Measurements from ENCODE around the gene SYCN.
"Not testable (repeated sequence)": the region's sequence is repeated elsewhere in the genome, so short reads cannot be mapped to it uniquely, and the experiment has no call there.

The SYCN gene

DNA sequence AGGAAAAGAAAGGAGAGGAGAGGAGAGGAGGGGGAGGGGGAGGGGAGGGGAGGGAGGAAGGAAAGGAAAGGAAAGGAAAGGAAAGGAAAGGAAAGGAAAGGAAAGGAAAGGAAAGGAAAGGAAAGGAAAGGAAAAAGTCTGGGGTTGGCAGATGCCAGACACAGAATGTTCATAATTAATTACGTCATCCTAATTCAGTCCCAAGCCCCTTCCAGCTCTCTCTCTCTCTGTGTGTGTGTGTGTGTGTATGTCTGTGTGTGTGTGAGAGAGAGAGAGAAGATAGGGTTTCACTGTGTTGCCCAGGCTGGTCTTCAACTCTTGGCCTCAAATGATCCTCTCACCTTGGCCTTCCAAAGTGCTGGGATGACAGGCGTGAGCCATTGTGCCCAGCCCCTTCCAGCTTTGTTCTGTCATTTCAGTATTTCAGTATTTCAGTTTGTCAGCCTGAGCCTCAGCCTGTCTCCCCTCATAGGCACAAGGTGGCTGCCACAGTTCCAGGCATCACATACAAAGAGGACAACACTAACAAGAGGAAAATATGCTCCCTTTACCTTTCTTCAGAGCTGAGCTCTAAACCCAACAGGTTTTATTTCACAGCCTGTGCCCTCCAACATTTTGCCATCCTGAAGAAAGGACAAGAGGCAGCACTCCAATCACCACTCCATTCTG, 26.2 kb upstream of the SYCN start:
- DNase-seq (ENCODE audit: low read depth in 1 of 2, low spot score in 1 of 2) = no peak

DNA sequence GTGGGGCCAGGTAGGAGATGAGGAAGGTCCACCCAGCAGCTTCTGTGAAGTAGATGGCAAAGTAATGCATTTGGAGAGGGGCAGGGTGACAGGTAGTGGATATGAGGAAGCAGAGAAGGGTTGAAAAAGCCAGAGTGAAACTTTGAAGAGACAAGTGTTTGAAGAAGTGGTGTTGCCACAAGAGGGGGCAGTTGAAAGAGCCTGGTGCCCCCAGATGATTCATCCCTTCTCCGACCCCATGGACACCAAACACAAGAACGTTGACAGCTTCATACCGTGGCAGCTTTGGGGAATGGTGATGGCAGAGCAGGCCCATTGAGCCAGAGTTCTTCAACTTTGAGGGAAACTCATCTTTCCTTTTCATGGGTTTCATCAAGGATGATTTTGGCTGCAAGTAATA, 20.8 kb upstream of the SYCN start:
- DNase-seq (ENCODE audit: low read depth in 1 of 2, low spot score in 1 of 2) = no peak

DNA sequence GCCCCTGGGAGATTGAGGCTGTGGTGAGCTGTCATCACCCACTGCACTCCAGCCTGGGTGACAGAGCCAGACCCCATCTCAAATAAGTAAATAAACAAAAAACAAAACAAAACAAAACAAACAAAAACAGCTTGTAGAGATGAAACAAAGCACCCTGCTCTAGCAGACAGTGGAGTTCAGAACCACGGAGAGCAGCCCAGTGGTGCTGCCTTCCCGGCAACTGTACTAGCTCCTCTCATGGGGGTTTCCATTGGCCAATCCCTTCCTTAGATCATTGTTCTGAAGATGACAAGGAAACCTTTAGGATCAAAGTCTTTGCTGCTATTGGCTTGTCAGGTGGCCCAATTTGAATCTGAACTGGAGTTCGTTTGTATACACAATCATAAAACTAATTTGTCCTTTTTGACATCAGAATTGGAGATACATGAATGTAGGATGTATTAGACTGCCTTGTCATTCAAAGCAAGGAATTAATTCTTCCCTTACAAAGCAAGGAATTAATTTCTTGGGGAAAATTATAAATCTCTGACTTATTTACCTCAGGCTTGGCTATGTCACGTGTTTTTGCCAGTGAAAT, 19.7 kb upstream of the SYCN start:
- DNase-seq (ENCODE audit: low read depth in 1 of 2, low spot score in 1 of 2) = no peak

DNA sequence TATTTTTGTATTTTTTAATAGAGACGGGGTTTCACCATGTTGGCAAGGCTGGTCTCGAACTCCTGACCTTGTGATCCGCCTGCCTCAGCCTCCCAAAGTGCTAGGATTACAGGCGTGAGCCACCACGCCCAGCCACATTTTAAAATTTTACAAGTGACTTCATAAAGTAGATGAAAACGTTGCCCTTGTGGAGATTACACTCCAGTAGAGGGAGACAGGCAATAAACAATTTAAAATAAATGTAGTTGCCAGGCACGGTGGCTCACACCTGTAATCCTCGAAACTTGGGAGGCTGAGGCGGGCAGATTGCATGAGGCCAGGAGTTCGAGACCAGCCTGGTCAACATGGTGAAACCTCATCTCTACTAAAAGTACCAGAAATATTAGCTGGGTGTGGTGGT, 15.0 kb upstream of the SYCN start:
- not testable (repeated sequence) for DNase-seq (ENCODE audit: low read depth in 1 of 2, low spot score in 1 of 2)

DNA sequence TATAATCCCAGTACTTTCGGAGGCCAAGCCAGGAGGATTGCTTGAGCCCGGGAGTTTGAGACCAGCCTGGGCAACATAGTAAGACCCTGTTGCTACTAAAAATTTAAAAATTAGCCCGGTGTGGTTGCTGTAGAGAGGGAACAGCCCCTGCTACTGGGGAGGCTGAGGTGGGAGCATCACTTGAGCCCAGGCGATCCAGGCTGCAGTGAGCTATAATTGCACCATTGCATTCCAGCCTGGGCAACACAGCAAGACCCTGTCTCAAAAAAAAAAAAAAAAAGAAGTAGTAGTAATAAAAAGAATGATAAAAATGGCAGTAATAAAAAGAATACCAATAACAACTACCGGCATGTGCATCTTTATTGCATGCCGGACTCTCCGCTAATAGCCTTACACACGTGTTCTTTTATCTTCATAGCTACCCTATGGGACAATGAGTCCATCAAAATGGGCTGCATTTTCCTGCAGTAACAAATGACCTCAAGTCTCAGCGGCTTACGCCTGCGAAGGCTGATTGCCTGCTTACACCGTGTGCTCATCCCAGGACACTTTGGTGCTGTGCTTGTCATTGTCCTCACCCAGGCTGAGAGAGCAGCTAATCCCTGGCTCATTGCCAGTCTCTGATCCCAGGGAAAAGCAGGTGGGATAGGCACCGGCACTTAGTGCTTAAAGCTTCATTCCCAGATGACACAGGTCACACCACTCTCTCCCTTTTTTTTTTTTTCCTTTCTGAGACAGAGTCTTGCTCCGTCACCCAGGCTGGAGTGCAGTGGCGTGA, 14.4 kb upstream of the SYCN start:
- DNase-seq (ENCODE audit: low read depth in 1 of 2, low spot score in 1 of 2) = no peak

DNA sequence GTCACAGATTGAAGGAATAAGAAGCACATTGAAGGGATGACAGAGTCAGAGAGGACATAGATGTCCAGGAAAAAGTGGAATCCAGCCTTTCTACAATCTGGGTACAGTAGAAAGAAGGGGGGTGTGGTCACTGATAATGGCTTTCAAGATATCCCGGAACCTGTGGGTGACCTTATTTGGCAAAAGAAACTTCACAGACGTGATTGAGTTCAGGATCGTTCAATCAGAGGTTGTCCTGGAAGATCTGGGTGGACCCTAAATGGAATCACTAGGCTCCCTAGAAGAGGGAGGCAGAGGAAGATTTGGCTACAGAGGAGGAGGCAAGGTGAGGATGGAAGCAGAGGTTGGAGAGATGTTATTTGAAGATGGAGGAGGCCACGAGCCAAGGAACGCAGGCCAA, 13.0 kb upstream of the SYCN start:
- DNase-seq (ENCODE audit: low read depth in 1 of 2, low spot score in 1 of 2) = no peak

DNA sequence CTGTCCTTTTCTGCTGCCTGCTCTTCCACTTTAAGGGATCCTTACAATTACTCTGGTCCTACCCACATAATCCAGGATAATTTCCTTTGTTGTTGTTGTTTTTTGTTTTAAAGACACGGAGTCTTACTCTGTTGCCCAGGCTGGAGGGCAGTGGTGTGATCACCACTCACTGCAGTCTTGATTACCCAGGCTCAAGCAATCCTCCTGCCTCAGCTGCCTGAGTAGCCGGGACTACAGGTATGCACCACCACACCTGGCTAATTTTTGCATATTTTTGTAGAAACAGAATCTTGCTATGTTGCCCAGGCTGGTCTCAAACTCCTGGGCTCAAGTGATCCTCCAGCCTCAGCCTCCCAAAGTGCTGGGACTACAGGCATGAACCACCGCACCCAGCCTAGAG, 11.3 kb upstream of the SYCN start:
- DNase-seq (ENCODE audit: low read depth in 1 of 2, low spot score in 1 of 2) = not testable (repeated sequence)

DNA sequence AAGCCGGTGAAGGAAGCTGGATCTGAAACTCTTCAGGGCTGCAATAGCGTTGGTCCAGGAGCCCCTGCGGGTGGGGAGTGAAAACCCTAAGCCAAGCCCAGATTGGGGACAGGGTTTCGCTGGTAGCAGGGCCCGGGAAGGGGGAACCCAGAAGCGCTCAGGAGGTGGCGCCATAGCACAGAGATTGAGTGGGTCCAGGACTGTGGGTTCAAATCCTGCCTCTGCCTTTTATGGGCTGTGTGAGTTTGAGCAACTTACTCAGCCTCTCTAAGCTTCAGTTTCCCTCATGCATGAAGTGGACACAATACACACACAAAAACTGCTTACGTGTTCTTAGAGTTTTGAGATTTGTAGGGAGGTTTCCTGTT, 8.3 kb upstream of the SYCN start:
- peak; percentile 35 to 43 for DNase-seq (ENCODE audit: low read depth in 1 of 2, low spot score in 1 of 2)

DNA sequence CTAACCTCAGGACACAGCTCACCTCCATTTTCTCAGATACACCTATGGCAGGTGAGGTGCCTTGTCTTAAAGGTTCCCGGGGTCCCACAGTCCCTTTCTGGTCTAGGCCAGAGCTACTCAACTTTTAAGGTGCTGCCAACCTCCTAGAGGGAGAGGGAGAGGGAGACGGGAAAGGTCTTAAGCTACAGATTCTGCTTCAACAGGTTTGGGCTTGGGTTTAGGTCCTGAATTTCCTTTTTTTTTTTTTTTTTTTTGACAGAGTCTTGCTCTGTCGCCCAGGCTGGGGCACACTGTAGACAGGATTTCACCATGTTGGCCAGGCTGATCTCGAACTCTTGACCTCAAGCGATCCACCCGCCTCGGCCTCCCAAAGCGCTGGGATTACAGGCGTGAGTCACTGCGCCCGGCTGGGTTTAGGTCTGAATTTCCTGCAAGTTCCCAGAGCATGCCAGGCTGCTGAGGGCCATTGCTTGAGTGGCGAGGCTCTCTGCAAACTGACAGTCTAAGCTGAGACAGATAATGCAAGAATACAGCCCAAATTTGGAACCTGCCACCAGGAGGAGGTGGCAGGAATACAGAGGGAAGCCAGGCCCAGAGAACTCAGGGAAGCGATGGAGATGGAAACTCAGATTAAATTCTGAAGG, 7.8 kb upstream of the SYCN start:
- DNase-seq (ENCODE audit: low read depth in 1 of 2, low spot score in 1 of 2) = no peak

DNA sequence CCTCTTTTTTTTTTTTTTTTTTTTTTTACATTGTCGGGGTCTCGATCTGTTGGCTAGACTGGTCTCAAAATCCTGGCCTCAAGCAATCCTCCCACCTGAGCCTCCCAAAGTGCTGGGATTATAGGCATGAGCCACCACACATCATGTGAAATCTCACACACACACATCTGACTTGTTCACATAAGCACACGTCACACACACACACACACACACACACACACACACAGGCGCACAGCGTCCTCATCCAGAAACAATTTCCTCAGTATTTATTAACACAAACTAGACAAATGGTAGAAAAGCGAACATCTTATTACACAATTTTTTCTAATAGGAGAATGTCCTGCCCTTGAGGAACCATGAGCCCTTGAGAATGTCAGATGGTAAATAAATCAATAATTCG, 5.1 kb upstream of the SYCN start:
- no peak for DNase-seq (ENCODE audit: low read depth in 1 of 2, low spot score in 1 of 2)

DNA sequence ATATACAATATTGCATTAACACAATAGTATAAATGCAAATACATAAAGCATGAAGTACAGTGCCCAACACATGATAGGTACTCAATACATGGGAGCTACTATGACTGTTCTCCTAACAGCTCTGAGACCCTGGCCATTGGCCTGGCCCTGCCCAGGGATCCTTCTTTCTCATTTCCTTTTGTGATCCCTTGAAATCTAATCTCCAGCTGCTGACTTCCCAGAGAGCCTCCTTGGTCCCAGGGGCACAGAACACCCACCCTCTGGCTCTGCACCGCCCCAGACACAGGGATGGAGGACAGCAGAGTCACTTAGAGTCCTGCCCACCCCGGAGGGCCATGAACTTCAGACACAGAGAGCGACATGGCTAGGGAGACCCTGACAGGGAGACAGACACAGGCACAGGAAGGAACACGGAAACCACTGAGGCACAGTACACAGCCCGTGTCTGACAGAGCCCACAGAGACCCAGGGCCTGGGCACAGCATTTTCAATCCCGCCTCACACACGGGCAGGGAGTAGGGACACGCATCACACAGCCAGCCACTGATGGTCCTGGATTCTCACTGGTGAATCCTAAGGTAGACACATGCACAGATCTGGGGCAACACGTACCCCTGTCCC, 4.2 kb upstream of the SYCN start:
- DNase-seq (ENCODE audit: low read depth in 1 of 2, low spot score in 1 of 2) = no peak

DNA sequence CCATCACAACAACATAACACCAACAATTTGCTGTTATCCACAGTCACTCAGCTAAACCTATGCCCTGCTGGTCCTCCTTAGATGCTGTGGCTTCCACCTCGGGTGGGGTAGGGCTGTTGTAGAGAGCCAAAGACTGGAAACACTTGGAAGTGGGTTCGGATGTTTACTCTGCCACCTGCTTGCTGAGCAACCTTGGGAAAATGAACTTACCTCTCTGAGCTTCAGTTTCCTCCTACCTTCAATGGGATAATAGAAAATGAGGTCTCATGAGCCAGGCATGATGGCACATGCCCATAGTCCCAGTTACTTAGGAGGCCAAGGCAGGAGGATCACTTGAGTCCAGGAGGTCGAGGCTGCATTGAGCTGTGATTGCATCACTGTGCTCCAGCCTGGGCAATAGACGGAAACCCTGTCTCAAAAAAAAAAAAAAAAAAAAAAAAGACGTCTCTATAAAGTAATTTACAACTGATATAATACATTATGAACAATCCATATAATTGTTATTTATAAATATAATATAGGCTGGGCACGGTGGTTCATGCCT, 3.3 kb upstream of the SYCN start:
- DNase-seq (ENCODE audit: low read depth in 1 of 2, low spot score in 1 of 2) = no peak

DNA sequence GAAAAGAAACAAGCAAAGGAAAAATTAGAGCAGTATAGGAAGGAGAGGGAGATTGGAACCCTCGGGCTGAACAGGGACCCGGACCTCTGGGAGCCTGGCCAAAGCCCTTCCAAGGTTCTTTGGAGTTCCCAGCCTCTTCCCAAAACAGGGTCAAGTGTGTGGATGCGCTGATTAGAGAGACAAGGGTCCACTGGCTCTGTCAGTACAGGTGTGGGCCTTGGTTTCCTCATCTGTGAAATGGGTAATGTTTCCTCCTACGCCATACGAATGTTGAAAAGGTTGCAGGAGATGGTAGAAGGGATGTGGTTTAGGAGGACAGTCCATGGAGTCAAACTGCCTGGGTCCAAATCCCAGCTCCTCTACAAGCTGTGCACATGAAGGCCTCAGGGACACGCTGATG, 2.1 kb upstream of the SYCN start:
- DNase-seq (ENCODE audit: low read depth in 1 of 2, low spot score in 1 of 2) = no peak

DNA sequence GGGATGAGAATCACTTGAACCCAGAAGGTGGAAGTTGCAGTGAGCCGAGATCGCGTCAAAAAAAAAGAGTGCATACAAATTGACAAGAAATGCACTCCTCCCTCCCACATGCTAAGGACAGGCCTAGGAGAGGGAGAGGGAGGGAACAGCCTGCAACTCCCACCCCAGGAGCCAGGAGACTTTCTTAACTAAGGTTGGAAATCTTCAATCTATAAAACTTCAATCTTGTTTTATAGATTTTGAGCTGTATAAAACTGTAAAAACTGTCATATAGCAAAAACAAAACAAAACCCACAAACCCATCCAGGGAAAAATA, 1.3 kb upstream of the SYCN start:
- DNase-seq (ENCODE audit: low read depth in 1 of 2, low spot score in 1 of 2) = no peak

DNA sequence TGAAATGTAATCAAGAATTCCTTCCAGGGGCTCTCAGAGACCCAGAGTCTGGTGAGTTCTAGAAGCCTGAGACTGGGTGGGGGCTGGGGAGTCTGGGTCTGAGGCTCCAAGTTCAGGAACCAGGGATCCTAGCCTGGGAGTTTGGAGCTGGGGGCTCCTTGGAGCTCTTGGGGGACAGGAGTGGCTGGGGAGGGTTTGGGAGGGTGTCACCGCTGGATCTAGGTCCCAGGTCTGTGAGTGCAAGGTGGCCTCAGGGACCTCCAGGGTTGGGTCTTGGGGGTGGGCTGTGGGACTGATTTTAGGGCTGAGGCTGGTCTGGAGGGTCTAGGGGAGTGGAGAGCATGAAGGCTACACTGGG, 1.1 kb downstream of the SYCN start:
- DNase-seq (ENCODE audit: low read depth in 1 of 2, low spot score in 1 of 2) = no peak

DNA sequence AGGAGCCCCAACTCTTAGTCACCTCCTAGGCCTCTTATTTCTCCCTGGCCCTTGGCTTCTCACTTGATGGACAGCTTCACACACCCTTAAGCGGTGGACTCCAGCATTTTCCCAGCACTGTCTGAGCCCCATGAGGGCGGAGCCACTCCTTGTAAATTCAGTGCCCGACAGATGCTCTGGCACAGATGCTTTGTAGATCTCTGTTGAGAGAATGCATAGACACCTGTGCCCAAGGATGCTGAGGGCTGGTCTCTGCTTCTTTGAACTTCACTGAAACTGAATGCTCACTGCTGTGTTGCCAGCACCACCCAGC, 3.3 kb downstream of the SYCN start:
- DNase-seq (ENCODE audit: low read depth in 1 of 2, low spot score in 1 of 2) = no peak

DNA sequence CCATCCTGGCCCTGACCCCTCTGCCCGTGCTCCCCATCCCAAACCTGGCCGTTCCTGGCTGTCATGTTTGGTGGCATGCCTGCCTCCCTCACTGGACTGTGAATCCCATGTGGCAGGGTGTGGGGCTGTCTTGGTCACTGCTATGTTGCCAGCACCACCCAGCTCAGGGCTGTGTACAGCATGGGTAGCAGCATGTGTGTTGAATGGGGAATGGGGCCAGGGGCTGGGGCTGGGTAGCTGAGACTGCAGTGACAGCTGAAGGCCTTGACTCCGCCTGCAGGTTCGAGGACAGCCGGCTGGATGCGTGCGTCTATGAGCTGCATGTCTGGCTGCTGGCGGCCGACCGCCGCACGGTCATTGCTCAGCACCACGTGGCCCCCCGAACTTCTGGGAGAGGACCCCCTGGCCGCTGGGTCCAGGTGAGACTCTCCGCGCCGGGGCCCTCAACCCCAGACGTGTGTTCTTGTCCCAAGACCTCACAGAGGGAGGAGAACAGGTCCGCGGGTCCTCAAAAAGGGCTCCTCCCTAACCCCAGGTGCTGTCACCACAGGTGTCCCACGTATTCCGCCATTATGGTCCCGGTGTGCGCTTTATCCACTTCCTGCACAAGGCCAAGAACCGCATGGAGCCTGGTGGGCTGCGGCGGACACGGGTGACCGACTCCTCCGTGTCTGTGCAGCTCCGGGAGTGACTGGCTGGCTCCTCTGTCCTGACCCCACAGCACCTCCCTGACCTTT, 3.8 kb downstream of the SYCN start:
- DNase-seq (ENCODE audit: low read depth in 1 of 2, low spot score in 1 of 2) = no peak

DNA sequence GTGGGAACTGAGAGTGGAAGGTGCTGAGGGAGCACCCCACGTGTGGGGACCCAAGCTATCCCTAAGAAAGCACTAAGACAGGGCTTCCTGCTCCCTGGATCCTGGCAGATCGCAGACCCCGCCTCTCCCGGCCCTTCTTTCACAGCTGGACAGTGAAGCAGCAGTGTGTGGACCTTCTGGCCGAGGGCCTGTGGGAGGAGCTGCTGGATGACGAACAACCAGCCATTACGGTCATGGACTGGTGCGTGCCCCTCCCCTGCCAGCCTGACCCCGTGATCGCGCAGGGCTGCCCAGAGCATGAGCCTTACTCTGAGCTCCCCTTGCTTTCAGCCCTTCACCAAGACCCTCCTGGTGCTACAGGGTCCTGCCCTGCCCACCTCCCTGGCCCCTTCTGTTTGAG, 5.0 kb downstream of the SYCN start:
- DNase-seq (ENCODE audit: low read depth in 1 of 2, low spot score in 1 of 2) = no peak

DNA sequence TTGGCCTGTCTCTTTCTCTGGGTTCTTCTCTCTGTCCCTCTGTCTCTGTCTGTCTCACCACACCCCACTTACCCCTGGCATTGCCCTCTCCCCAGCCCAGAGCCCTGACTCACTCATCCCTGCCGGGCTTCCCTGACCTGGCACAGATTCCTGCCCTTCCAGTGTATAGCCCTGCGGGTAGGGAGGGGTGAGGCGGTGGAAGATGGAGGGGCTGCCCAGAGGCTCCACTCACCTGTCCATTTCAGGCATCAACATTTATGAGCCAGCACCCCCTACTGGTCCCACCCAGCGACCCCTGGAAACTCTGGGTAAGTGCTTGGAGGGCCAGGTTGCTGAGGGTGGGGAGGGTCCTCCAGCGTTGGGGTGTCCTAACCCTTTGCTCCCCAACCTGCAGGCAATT, 6.3 kb downstream of the SYCN start:
- DNase-seq (ENCODE audit: low read depth in 1 of 2, low spot score in 1 of 2) = no peak

DNA sequence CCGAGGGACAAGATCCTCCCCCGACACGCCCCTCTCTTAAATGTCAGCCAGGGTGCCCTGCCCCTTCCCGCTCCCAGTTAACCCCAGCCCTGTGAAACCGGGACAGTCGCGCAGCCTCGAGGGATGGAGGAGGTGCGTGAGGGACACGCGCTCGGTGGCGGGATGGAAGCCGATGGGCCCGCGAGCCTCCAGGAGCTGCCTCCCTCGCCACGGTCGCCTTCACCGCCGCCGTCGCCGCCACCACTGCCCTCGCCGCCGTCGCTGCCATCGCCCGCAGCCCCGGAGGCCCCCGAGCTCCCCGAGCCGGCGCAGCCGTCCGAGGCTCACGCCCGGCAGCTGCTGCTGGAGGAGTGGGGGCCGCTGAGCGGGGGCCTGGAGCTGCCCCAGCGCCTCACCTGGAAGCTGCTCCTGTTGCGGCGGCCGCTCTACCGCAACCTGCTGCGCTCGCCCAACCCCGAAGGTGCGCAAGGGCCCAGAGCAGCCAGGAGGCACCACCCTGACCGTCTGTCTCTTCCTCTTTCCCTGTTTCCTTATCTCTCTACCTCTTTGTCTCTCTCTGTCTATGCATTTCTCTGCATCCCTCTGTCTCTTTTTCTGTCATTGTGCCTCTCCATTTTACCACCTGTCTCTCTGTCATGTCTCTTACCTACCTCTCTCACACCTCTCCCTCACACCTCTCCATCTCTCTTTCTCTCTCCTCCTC, 7.1 kb downstream of the SYCN start, which contains the start of gene NCCRP1:
Gene NCCRP1, plus strand, starts transcription at position 105 of the 703 bp plus-strand sequence. Its CDS starts 19 bp downstream, at position 124.
- DNase-seq (ENCODE audit: low read depth in 1 of 2, low spot score in 1 of 2) = no peak
